ENCODE results near the gene TPGS2. TPM values are rescaled to one million over a fixed set of nuclear protein-coding genes. Genes with fewer than 3 reads are reported as not detected.

The TPGS2 gene
- total and polyA plus RNA-seq, 2 of the 8 experiments (the other 6 are each of a cell fraction or from before 2014, with no cell fraction given), result 151 to 273 TPM

- Histone ChIP-seq H2AFZ (ENCODE audit: low read length) (no peak overlapping the region), H2BK5ac (ENCODE audit: low read depth, low read length) (no peak overlapping the region), H2BK12ac (ENCODE audit: low read depth, low read length) (no peak overlapping the region), H3K14ac (ENCODE audit: insufficient read length) (no peak overlapping the region), H3K56ac (replicated peaks; ENCODE audit: insufficient read length, low read depth, low read length) (no peak overlapping the region), H3K79me2 (ENCODE audit: control insufficient read depth in 1 of 2, insufficient read depth in 2 of 2, low read length in 2 of 2) (no peaks in the 10 kb centered on the region), H4K5ac (ENCODE audit: insufficient read length, low read depth, low read length) (no peak overlapping the region), H3K4me1 (replicated peaks in 1 of 4; ENCODE audit: control insufficient read depth in 3 of 4, insufficient read depth in 4 of 4, low read length in 3 of 4) (no peaks in the 10 kb centered on the region), H3K27me3 (replicated peaks in 1 of 4; ENCODE audit: control insufficient read depth in 3 of 4, extremely low read depth in 1 of 4, insufficient read depth in 3 of 4, low read length in 3 of 4) (no peaks in the 10 kb centered on the region), H3K4ac (replicated peaks; ENCODE audit: insufficient read length, low read depth, low read length) (no peak overlapping the region), H2AK5ac (ENCODE audit: low read depth, low read length) (no peak overlapping the region), H4K20me1 (replicated peaks in 1 of 2; ENCODE audit: control insufficient read depth in 1 of 2, insufficient read depth in 2 of 2, low read length in 2 of 2) (no peaks in the 10 kb centered on the region), H3K27ac (ENCODE audit: low read depth, low read length) (no peak overlapping the region), H3K23me2 (ENCODE audit: low read depth, low read length) (no peaks in the 10 kb centered on the region), H4K8ac (ENCODE audit: extremely low read depth, insufficient read depth, low read length) (no peak overlapping the region), H3K79me1 (ENCODE audit: low read depth, low read length) (no peaks in the 10 kb centered on the region), H3K18ac (ENCODE audit: extremely low read depth, low read length) (no peak overlapping the region), H2BK20ac (ENCODE audit: low read length) (no peak overlapping the region), H3K4me3 (ENCODE audit: extremely low read depth in 1 of 4, insufficient read depth in 2 of 4, low read depth in 3 of 4, low read length in 4 of 4) (no peak overlapping the region), H3K9ac (replicated peaks in 1 of 4; ENCODE audit: extremely low read depth in 1 of 4, low read depth in 3 of 4, low read length in 3 of 4) (no peak overlapping the region), H2BK120ac (replicated peaks; ENCODE audit: low read depth, low read length) (no peak overlapping the region), H3K4me2 (ENCODE audit: insufficient read depth in 1 of 2, low read depth in 2 of 2, low read length in 2 of 2) (no peak overlapping the region), H4K91ac (replicated peaks; ENCODE audit: insufficient read length, low read length) (no peak overlapping the region), H3K23ac (ENCODE audit: insufficient read length) (no peak overlapping the region), H3K9me3 (ENCODE audit: insufficient read depth in 2 of 2, low read depth in 1 of 2, low read length in 1 of 2) (no peaks in the 10 kb centered on the region), H2BK15ac (ENCODE audit: low read length) (no peak overlapping the region), H3K36me3 (ENCODE audit: control insufficient read depth in 2 of 4, insufficient read depth in 4 of 4, low read length in 3 of 4) (0 out of 8 replicates have a peak, but pooled peaks cover 0 to 4% (median 0%) of the 10 kb centered on the region in 4 experiments)
- DNase-seq (ENCODE audit: low read depth in 1 of 2, low spot score in 2 of 2) (no peak), FAIRE-seq (no peak)
- WGBS, 2 experiments (ENCODE audit: extremely low coverage in 1 of 2, insufficient coverage in 1 of 2, insufficient read length in 1 of 2, insufficient replicate concordance in 2 of 2, low coverage in 1 of 2, low lambda C conversion rate in 2 of 2, missing lambda C conversion rate in 1 of 2), result 87% methylated on average over 1 of the region's 1 CpG; no CpG with 5 or more reads in 1 of the 2 experiments
- CTCF ChIA-PET (ENCODE audit: partially characterized antibody), result interaction anchor here (3.9 kb wide), 1 partner anchor 21 kb away, joined by 12 read pairs; the partner anchor contains the start of genes KIAA1328 and TPGS2
- POLR2A ChIA-PET (ENCODE audit: partially characterized antibody), result no interaction called here
- TF ChIP-seq SP1 (IDR thresholded peaks at IDR 0.05; ENCODE audit: low read depth, low read length), result no peak
- no peak for TF ChIP-seq TAF7 (optimal IDR thresholded peaks at IDR 0.05; ENCODE audit: borderline replicate concordance, low read depth, low read length)
- no peak for TF ChIP-seq POLR2AphosphoS5 (IDR thresholded peaks at IDR 0.05; ENCODE audit: low read depth, low read length)
These were observed 21.9 kb upstream of the TPGS2 start for GRCh38 chr18:36850527-36851201.

Data from H1 (cell line).